HG02981 (cell line): ENCODE data around the gene ARRB1.

Source experiments
- ATAC-seq: cut with Tn5 transposase; IDR thresholded peaks from one replicate; pipeline ENCODE4 v1.9.1; 2021; ENCODE audit warnings: mild to moderate bottlenecking, moderate library complexity; ENCODE audit not compliant: unreplicated experiment

Gene ARRB1

GRCh38 chr11:75239531-75240290 is 111.8 kb downstream of the ARRB1 start:
- no peak for ATAC-seq

GRCh38 chr11:75238595-75239440 is 112.6 kb downstream of the ARRB1 start:
- ATAC-seq = no peak

GRCh38 chr11:75237050-75237449 is 114.4 kb downstream of the ARRB1 start:
- ATAC-seq = no peak

- ATAC-seq = no peak
Measured at GRCh38 chr11:75236062-75236461, 115.4 kb downstream of the ARRB1 start.

DNA sequence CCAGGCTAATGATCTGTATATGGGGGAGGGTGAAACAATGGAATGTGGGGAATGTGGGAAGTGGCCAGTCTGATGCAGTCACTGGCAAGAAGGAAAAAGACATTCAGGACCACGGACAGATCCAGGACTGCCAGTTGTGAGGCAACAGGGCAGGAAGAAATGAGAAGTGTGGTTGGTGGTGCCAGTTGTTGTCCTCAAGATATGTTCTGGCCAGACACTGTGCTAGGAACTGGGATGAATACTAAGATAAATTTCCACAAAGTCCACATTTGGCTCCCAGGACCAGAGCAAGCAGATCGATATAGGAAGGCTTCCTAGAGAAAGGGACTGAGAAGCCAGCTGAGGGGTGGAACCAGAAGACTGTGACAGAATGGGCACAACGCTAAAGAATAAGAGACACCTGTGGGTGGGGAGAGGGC is 117.7 kb downstream of the ARRB1 start:
- ATAC-seq = no peak

DNA sequence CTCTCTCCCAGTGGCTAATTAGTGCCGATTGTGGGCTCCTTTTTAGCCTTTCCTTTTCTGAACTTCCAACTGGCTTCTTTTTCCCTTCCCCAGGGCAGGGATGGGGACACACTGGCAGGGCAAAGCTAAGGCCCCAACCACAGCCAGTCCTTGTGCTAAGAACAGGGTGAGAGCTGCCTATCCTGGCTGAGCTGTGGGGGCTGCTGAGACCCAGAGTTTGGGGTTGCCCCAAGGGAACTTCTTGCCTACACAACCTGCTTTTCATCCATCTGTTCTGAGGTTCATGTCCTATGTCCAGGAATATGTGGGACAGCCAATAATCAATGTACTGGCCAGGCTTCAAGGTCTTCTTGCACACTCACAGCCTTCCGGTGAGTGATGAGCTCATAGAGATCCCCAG is 120.8 kb downstream of the ARRB1 start:
- ATAC-seq = no peak

GRCh38 chr11:75229466-75229865 is 122.0 kb downstream of the ARRB1 start:
- ATAC-seq = no peak

DNA sequence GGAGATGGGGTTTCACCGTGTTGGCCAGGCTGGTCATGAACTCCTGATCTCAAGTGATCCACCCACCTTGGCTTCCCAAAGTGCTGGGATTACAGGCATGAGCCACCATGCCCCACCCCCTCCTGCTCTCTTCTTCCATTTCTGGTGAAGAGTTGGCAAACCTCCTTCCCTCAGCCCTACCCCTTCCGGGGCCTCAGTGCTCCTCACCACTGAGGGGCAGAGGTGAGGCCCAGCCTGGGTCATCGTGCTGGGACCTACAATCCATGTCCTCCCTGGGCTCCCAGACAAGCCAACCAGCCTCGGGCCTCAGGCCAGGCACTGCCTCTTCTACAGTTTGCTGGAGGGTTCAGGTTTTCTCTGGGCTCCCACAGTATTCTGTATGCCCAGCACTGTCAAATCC is 125.7 kb downstream of the ARRB1 start:
- ATAC-seq = no peak

DNA sequence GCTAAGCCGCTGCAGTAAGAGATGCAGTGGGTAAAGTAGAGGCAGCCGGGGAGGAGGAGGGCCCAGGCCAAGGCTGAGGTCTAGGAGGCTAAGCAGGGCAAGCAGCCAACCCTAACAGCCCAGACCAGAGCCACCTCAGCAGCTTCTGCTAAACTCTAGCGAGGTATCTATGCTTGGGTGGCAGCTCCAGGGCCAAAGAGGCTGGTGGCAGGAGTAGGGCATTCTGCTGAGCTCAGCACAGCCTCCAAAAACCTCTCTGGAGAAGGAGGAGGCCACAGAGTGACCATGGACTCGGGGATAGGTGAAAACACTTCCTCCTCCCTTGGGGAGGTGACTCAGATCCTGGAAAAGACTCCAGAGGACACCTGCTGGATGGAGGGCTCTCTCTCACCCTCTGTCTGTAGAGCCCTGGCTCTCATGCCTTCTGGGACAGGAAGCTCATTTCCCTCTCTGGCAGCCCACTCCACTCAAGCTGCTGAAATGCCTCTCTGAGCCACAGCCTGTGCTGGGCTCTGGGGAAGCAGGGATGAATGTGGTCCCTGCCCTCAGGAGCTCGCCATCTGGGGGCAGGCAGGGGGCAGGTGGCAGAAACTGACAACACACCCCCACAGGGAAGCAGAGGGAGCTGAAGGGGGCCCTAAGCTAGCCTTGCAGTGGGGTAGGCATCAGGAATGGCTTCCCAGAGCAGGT is 127.4 kb downstream of the ARRB1 start:
- ATAC-seq = no peak

- no peak for ATAC-seq
Measured at GRCh38 chr11:75219869-75220268, 131.6 kb downstream of the ARRB1 start.

- ATAC-seq = no peak
Measured at GRCh38 chr11:75214843-75215242, 136.6 kb downstream of the ARRB1 start.

- ATAC-seq = no peak
Measured at GRCh38 chr11:75214411-75214821, 137.0 kb downstream of the ARRB1 start.
